ENCODE measurements around the gene OR8G1. TPM values are rescaled to one million over a fixed set of nuclear protein-coding genes. Genes with fewer than 3 reads are reported as not detected.

Gene OR8G1
- total and polyA plus RNA-seq, 9 of the 15 experiments (the other 6 are each of a cell fraction or from before 2014, with no cell fraction given) = 0.03 to 1.4 (median 0.51) TPM; not detected in 1

DNA sequence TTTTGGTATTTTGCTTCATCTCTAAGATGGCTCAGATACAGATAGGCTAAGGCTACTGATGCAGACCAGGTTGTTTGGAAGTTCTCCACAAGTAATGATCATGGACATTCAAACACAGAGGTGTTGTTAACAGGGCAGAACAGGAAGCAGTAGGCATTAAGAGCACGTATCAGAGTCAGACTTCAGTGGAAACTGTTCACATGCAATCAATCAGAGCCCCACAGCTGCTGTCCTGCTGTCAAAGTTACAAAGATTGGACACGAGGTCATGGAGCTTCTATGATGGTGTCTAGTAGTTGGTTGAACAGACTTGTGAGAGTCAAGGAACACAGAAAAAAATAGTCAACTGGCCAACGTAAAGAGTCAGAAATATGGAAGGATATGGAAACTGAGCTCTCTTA, 37.9 kb upstream of the OR8G1 start (continued):
- TF ChIP-seq, protein P1, sequence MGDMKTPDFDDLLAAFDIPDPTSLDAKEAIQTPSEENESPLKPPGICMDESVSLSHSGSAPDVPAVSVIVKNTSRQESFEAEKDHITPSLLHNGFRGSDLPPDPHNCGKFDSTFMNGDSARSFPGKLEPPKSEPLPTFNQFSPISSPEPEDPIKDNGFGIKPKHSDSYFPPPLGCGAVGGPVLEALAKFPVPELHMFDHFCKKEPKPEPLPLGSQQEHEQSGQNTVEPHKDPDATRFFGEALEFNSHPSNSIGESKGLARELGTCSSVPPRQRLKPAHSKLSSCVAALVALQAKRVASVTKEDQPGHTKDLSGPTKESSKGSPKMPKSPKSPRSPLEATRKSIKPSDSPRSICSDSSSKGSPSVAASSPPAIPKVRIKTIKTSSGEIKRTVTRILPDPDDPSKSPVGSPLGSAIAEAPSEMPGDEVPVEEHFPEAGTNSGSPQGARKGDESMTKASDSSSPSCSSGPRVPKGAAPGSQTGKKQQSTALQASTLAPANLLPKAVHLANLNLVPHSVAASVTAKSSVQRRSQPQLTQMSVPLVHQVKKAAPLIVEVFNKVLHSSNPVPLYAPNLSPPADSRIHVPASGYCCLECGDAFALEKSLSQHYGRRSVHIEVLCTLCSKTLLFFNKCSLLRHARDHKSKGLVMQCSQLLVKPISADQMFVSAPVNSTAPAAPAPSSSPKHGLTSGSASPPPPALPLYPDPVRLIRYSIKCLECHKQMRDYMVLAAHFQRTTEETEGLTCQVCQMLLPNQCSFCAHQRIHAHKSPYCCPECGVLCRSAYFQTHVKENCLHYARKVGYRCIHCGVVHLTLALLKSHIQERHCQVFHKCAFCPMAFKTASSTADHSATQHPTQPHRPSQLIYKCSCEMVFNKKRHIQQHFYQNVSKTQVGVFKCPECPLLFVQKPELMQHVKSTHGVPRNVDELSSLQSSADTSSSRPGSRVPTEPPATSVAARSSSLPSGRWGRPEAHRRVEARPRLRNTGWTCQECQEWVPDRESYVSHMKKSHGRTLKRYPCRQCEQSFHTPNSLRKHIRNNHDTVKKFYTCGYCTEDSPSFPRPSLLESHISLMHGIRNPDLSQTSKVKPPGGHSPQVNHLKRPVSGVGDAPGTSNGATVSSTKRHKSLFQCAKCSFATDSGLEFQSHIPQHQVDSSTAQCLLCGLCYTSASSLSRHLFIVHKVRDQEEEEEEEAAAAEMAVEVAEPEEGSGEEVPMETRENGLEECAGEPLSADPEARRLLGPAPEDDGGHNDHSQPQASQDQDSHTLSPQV (IDR thresholded peaks at IDR 0.05) = peak; percentile 55; the same call in 1 of the 2 replicates
- TF ChIP-seq, protein P2, sequence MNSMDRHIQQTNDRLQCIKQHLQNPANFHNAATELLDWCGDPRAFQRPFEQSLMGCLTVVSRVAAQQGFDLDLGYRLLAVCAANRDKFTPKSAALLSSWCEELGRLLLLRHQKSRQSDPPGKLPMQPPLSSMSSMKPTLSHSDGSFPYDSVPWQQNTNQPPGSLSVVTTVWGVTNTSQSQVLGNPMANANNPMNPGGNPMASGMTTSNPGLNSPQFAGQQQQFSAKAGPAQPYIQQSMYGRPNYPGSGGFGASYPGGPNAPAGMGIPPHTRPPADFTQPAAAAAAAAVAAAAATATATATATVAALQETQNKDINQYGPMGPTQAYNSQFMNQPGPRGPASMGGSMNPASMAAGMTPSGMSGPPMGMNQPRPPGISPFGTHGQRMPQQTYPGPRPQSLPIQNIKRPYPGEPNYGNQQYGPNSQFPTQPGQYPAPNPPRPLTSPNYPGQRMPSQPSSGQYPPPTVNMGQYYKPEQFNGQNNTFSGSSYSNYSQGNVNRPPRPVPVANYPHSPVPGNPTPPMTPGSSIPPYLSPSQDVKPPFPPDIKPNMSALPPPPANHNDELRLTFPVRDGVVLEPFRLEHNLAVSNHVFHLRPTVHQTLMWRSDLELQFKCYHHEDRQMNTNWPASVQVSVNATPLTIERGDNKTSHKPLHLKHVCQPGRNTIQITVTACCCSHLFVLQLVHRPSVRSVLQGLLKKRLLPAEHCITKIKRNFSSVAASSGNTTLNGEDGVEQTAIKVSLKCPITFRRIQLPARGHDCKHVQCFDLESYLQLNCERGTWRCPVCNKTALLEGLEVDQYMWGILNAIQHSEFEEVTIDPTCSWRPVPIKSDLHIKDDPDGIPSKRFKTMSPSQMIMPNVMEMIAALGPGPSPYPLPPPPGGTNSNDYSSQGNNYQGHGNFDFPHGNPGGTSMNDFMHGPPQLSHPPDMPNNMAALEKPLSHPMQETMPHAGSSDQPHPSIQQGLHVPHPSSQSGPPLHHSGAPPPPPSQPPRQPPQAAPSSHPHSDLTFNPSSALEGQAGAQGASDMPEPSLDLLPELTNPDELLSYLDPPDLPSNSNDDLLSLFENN (IDR thresholded peaks at IDR 0.05; ENCODE audit: low read depth in 2 of 2, low read length in 2 of 2) = no peak
- TF ChIP-seq CBFA2T2 (conservative IDR thresholded peaks at IDR 0.05) (peak; percentile 58), ZNF175 (CRISPR knock-in tag; IDR thresholded peaks at IDR 0.05; ENCODE audit: low read depth) (0 out of 2 replicates have a peak, but pooled peaks have one; percentile 31), ZNF174 (CRISPR knock-in tag; IDR thresholded peaks at IDR 0.05) (no peak), NCOR1 (IDR thresholded peaks at IDR 0.05) (peak; percentile 55), KLF16 (IDR thresholded peaks at IDR 0.05) (0 out of 2 replicates have a peak, but pooled peaks have one; percentile 7), YBX1 (IDR thresholded peaks at IDR 0.05) (no peak), NFIC (IDR thresholded peaks at IDR 0.05) (no peak), DMBX1 (CRISPR knock-in tag; IDR thresholded peaks at IDR 0.05; ENCODE audit: borderline replicate concordance) (peak; percentile 35; the same call in 1 of the 2 replicates), RNF2 (IDR thresholded peaks at IDR 0.05) (0 out of 2 replicates have a peak, but pooled peaks have one; percentile 14), TRIM28 (IDR thresholded peaks at IDR 0.05) (no peak), RBM17 (IDR thresholded peaks at IDR 0.05; ENCODE audit: borderline replicate concordance, low read depth, low read length) (no peak)
- TF ChIP-seq, protein P3, sequence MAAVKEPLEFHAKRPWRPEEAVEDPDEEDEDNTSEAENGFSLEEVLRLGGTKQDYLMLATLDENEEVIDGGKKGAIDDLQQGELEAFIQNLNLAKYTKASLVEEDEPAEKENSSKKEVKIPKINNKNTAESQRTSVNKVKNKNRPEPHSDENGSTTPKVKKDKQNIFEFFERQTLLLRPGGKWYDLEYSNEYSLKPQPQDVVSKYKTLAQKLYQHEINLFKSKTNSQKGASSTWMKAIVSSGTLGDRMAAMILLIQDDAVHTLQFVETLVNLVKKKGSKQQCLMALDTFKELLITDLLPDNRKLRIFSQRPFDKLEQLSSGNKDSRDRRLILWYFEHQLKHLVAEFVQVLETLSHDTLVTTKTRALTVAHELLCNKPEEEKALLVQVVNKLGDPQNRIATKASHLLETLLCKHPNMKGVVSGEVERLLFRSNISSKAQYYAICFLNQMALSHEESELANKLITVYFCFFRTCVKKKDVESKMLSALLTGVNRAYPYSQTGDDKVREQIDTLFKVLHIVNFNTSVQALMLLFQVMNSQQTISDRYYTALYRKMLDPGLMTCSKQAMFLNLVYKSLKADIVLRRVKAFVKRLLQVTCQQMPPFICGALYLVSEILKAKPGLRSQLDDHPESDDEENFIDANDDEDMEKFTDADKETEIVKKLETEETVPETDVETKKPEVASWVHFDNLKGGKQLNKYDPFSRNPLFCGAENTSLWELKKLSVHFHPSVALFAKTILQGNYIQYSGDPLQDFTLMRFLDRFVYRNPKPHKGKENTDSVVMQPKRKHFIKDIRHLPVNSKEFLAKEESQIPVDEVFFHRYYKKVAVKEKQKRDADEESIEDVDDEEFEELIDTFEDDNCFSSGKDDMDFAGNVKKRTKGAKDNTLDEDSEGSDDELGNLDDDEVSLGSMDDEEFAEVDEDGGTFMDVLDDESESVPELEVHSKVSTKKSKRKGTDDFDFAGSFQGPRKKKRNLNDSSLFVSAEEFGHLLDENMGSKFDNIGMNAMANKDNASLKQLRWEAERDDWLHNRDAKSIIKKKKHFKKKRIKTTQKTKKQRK (IDR thresholded peaks at IDR 0.05; ENCODE audit: borderline replicate concordance, low read depth, low read length) = no peak
- TF ChIP-seq, protein P4, sequence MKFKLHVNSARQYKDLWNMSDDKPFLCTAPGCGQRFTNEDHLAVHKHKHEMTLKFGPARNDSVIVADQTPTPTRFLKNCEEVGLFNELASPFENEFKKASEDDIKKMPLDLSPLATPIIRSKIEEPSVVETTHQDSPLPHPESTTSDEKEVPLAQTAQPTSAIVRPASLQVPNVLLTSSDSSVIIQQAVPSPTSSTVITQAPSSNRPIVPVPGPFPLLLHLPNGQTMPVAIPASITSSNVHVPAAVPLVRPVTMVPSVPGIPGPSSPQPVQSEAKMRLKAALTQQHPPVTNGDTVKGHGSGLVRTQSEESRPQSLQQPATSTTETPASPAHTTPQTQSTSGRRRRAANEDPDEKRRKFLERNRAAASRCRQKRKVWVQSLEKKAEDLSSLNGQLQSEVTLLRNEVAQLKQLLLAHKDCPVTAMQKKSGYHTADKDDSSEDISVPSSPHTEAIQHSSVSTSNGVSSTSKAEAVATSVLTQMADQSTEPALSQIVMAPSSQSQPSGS (CRISPR knock-in tag; IDR thresholded peaks at IDR 0.05) = no peak
- TF ChIP-seq, protein P5, sequence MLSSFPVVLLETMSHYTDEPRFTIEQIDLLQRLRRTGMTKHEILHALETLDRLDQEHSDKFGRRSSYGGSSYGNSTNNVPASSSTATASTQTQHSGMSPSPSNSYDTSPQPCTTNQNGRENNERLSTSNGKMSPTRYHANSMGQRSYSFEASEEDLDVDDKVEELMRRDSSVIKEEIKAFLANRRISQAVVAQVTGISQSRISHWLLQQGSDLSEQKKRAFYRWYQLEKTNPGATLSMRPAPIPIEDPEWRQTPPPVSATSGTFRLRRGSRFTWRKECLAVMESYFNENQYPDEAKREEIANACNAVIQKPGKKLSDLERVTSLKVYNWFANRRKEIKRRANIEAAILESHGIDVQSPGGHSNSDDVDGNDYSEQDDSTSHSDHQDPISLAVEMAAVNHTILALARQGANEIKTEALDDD (IDR thresholded peaks at IDR 0.05) = no peak

All from K562 (cell line).